HG03108 (cell line): Measurements from ENCODE around the gene JPH3.

Source experiments
- ATAC-seq: cut with Tn5 transposase; IDR thresholded peaks from one replicate; pipeline ENCODE4 v1.9.1; 2021; ENCODE audit warnings: moderate library complexity; ENCODE audit not compliant: unreplicated experiment

The JPH3 gene

GRCh38 chr16:87598431-87598830 lies 3.9 kb upstream of the JPH3 start:
- no peak for ATAC-seq

- ATAC-seq: no peak
Measured at GRCh38 chr16:87600246-87600645, 2.1 kb upstream of the JPH3 start.

GRCh38 chr16:87601401-87601981 lies 817 bp upstream of the JPH3 start:
- no peak for ATAC-seq

- no peak for ATAC-seq
Measured at GRCh38 chr16:87602821-87603683, 744 bp downstream of the JPH3 start.

GRCh38 chr16:87603684-87604633 lies 1.7 kb downstream of the JPH3 start:
- ATAC-seq: no peak

DNA sequence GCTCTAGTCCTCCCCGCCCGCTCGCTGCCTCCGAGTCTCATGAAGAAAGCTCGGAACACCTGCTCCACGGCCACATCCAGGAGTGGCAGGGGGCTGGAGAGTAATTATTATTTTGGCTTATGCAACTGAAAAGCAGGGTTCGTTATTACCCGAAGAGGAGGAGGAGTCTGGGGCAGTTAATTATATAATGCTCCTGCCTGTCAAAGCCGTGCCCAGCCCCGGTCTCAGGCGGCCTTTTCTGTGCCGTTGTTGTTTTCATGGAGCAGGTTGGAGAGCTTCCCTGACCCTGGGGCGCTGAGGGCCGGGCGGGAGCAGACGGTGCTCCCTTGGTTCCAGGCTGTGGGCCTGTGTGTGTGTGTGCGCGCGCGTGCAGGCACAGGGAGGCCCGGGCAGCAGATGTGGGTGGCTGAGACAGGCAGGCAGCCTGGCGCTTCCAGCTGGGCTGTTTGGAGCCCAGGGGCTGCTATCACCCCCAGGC lies 2.4 kb downstream of the JPH3 start:
- ATAC-seq: no peak

DNA sequence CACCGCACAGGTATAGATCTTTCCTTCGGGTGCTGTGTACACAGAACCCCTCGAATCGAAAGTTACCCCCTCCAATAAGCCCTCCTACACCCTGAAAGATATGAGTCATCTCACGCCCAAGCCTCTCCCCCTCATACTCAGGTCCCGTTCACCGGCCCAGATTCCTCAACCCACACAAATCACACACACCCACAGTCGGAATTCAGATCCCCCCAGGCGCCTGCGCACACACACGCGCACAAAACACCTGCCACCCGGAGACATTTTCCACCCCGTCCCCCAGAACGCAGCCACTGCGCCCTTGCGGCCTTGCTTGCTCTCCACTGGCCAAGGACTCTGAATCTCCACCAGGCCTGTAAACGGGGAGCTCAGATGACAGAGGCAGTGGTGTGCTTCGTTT lies 4.9 kb downstream of the JPH3 start:
- no peak for ATAC-seq

DNA sequence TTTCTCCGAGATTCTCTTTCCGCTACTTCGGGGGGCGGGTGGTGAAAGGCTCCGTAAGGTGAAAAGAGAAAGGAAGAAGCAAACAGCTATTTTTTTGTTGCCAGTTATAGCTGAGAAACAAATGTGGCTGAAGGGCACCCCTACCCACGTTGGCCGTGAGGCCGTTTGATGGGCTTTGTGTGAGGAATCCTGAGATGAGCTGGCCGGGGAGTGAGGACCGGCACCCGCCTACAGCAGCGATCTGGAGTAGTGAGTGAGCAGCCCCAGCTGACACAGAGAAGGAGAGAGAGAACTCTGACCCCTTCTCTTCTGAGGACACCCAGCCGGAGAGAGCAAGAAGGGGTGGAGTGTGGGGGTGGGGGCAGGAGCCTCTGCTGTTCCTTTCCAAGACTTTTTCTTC lies 5.6 kb downstream of the JPH3 start:
- no peak for ATAC-seq

DNA sequence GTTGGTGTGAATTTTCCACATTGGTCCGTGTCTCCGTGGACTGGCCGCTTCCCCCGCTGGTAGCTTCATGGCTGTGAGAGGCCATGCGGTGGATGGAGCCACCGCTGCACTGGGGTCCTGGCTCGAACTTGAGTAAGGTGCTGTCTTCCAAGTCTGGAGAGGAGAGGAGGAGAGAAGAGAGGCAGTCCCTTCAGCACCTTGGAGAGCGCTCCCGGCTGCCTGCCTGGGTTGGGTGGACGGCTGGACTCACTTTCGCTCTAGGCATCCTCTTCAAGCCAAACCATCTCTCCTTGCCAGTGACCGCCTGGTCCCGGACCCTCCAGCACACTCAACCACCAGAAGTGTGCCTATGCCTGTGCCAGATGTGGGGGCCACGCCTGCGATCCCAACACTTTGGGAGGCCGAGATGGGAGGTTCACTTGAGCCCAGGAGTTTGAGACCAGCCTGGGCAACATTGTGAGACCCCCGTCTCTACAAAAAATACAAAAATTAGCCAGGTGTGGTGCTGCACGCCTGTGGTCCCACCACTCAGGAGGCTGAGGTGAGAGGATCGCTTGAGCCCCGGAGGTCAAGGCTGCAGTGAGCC lies 6.2 kb downstream of the JPH3 start:
- no peak for ATAC-seq

GRCh38 chr16:87610026-87610425 lies 7.7 kb downstream of the JPH3 start:
- no peak for ATAC-seq

DNA sequence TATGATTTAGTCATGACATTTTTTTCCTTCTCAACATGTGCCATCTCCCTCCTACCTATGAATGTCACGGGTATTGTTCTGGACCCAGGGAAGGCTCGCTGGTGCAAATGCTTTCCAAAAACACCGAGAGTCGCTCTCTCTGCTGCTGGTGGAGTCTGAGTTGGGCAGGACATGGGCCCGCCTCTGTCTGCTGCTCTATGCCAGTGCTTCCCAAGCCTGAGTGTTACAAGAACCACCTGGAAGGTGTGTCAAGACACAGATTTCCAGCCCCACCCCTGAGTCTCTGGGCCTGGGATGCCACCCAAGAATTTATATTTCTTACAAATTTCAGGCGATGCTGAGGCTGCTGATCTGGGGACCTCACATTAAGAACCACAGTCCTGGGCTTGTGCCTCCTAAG lies 9.1 kb downstream of the JPH3 start:
- no peak for ATAC-seq

DNA sequence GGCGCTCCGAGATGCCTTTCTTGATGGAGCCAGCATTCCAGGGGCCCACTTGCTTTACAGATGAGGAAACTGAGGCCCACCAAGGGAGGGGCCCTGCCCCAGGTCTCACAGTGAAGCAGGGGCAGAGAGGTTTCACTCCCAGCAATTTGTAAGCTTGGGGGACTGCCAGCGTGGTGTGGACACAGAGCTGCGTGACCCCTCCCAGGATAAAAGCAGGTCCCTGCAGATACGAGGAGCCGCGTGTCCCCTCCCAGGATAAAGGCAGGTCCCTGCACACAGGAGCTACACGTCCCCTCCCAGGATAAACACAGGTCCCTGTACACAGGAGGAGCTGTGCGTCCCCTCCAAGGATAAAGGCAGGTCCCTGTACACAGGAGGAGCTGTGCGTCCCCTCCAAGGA lies 11.7 kb downstream of the JPH3 start:
- ATAC-seq: no peak

DNA sequence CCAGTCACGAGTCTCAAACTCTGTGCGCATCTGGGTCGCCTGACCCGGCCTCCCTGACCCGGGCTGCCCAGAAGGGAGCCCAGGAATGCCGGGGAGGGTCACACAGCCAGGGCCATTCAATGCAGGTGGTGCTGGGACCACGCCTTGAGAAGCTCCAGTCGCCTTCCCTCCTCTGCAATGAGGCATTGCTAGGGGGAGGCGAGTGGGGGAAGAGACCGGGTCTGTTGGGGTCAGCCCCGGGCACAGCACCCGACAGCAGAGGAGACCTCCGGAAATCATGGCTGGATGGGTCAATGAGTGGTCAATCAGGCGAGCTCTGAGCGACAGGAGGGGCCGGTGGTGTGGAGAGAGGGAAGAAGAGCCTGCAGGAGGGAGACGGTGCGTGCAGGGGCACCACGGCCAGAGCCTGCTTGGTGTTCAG lies 13.3 kb downstream of the JPH3 start:
- ATAC-seq: no peak

GRCh38 chr16:87616556-87616955 lies 14.2 kb downstream of the JPH3 start:
- ATAC-seq: no peak

DNA sequence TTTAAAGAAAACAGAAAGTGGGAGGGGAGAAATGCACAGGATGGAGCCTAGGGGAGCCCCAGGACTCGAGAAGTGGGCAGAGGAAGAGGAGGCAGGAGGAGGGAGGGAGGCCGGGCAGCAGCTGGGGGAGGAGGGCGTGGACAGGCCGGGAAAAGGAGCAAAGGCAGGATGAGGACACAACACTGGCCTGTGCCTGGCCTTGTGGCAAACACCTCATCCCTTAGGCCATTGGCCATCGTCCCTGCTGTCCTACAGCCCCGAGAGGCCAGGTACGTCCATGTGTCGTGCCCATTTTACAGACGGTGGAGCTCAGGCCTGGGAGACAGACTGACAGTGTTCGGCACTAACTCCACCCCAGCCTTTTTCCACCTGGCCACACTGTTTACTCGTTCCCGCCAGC lies 15.9 kb downstream of the JPH3 start:
- no peak for ATAC-seq

- ATAC-seq: no peak
Measured at GRCh38 chr16:87619360-87620200, 17.3 kb downstream of the JPH3 start.

GRCh38 chr16:87620201-87620495 lies 17.8 kb downstream of the JPH3 start:
- ATAC-seq: no peak

- no peak for ATAC-seq
Measured at GRCh38 chr16:87621550-87621829, 19.2 kb downstream of the JPH3 start.

- no peak for ATAC-seq
Measured at GRCh38 chr16:87621976-87622713, 19.8 kb downstream of the JPH3 start.

GRCh38 chr16:87622756-87623319 lies 20.5 kb downstream of the JPH3 start:
- no peak for ATAC-seq
